ENCODE results near the gene RNF220.

DNA sequence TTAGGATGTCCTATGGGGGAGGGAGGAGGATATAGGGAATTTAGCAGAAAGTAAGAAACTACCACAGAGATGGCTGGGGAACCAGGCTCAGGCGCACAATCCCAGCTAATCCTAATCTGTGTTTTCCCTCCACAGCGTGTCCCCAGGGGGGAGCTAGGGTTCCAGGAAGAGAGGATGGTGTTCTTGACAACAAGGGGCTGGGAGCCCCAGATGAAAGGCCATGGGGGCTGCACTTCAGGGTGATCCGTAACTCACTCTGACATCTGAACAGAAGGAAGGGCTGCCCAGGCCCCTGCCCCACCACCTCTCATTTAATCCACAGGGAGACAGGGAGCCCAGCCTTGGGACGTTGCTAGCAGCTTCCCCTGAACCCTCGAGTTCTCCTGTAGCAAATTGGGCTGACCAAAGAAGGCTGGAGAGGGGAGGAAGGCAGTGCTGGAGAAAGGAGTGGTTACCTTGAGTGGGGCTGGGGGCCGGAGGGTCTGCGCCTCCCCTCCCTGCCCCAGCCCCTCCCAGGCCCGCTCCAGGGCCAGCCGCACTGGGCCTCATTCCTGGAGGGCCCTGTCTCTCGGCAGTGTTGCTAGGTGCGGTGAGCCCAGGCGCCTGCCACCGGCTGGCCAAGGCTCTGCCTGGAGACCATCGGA, 137.5 kb downstream of the RNF220 start:
- TF ChIP-seq, protein P1, sequence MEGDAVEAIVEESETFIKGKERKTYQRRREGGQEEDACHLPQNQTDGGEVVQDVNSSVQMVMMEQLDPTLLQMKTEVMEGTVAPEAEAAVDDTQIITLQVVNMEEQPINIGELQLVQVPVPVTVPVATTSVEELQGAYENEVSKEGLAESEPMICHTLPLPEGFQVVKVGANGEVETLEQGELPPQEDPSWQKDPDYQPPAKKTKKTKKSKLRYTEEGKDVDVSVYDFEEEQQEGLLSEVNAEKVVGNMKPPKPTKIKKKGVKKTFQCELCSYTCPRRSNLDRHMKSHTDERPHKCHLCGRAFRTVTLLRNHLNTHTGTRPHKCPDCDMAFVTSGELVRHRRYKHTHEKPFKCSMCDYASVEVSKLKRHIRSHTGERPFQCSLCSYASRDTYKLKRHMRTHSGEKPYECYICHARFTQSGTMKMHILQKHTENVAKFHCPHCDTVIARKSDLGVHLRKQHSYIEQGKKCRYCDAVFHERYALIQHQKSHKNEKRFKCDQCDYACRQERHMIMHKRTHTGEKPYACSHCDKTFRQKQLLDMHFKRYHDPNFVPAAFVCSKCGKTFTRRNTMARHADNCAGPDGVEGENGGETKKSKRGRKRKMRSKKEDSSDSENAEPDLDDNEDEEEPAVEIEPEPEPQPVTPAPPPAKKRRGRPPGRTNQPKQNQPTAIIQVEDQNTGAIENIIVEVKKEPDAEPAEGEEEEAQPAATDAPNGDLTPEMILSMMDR (IDR thresholded peaks at IDR 0.05; ENCODE audit: insufficient read depth, low read depth, low read length): no peak
- TF ChIP-seq EZH2 (IDR thresholded peaks at IDR 0.05; ENCODE audit: insufficient read depth, low read length): no peak

All from astrocyte (in vitro differentiated cells and primary cell).